Measurements from ENCODE around the gene BMPR1A. TPM values are rescaled to one million over a fixed set of nuclear protein-coding genes. Genes with fewer than 3 reads are reported as not detected.

BMPR1A gene
- total and polyA plus RNA-seq, 2 of the 13 experiments (the other 11 are each of a cell fraction or from before 2014, with no cell fraction given): 17.8 to 44.2 TPM

GRCh38 chr10:86979977-86980448, 223.6 kb downstream of the BMPR1A start:
- Histone ChIP-seq H3K36me3 (replicated peaks in 1 of 2; ENCODE audit: control insufficient read depth in 1 of 2, insufficient read depth in 2 of 2, low read length in 2 of 2) (no peaks in the 10 kb centered on the region), H4K20me1 (ENCODE audit: insufficient read depth, low read length) (no peaks in the 10 kb centered on the region), H3K4me3 (replicated peaks in 1 of 3; ENCODE audit: insufficient read depth in 1 of 3, low read depth in 2 of 3, low read length in 3 of 3) (no peak overlapping the region), H2AFZ (ENCODE audit: low read length) (no peak overlapping the region), H3K27ac (ENCODE audit: extremely low read length, insufficient read depth, low read length) (no peak overlapping the region), H3K4me2 (ENCODE audit: low read depth, low read length) (no peak overlapping the region), H3K27me3 (ENCODE audit: control insufficient read depth in 1 of 2, insufficient read depth in 2 of 2, low read length in 2 of 2) (no peaks in the 10 kb centered on the region; a peak in 1 of 5 replicates), H3K4me1 (ENCODE audit: insufficient read depth, low read length) (no peaks in the 10 kb centered on the region), H3K9ac (ENCODE audit: insufficient read depth, low read depth, low read length) (no peak overlapping the region), H3K9me3 (ENCODE audit: low read length) (no peaks in the 10 kb centered on the region), H3K79me2 (ENCODE audit: insufficient read depth, low read length) (no peaks in the 10 kb centered on the region)
- CTCF ChIA-PET (ENCODE audit: low intra/inter-chr PET ratio, low total read pairs): no interaction called here
- in situ Hi-C loops (cut with HindIII; ENCODE audit: extremely low pct_ligation_motif_present, low pct_unique_long_range_greater_than_20kb): no loop called here
- intact Hi-C loops (cut with micrococcal nuclease; ENCODE audit: unreplicated experiment): no loop called here
- no peak for DNase-seq (ENCODE audit: low spot score)
- POLR2A ChIA-PET: no interaction called here
- TF ChIP-seq TFE3 (CRISPR knock-in tag; IDR thresholded peaks at IDR 0.05) (no peak), ZNF101 (CRISPR knock-in tag; IDR thresholded peaks at IDR 0.05; ENCODE audit: borderline replicate concordance, low read depth) (no peak), ZNF337 (CRISPR knock-in tag; IDR thresholded peaks at IDR 0.05; ENCODE audit: borderline replicate concordance, low read depth) (no peak), RFXANK (CRISPR knock-in tag; IDR thresholded peaks at IDR 0.05) (no peak), AGO2 (optimal IDR thresholded peaks at IDR 0.05; ENCODE audit: low read depth, low read length) (no peak), LRRFIP1 (CRISPR knock-in tag; conservative IDR thresholded peaks at IDR 0.05) (no peak), ZNF552 (CRISPR knock-in tag; IDR thresholded peaks at IDR 0.05; ENCODE audit: borderline replicate concordance) (no peak), NCOA1 (CRISPR knock-in tag; IDR thresholded peaks at IDR 0.05) (no peak), ZNF775 (CRISPR knock-in tag; IDR thresholded peaks at IDR 0.05; ENCODE audit: borderline replicate concordance) (no peak), ZNF543 (CRISPR knock-in tag; IDR thresholded peaks at IDR 0.05) (no peak), RBM22 (optimal IDR thresholded peaks at IDR 0.05; ENCODE audit: low read length) (no peak), KDM2A (CRISPR knock-in tag; IDR thresholded peaks at IDR 0.05; ENCODE audit: borderline replicate concordance, low read depth) (no peak), JUNB (CRISPR knock-in tag; IDR thresholded peaks at IDR 0.05; ENCODE audit: borderline replicate concordance) (no peak), ZSCAN12 (CRISPR knock-in tag; IDR thresholded peaks at IDR 0.05) (no peak), ZMAT3 (CRISPR knock-in tag; conservative IDR thresholded peaks at IDR 0.05) (no peak)
- TF ChIP-seq, protein P1, sequence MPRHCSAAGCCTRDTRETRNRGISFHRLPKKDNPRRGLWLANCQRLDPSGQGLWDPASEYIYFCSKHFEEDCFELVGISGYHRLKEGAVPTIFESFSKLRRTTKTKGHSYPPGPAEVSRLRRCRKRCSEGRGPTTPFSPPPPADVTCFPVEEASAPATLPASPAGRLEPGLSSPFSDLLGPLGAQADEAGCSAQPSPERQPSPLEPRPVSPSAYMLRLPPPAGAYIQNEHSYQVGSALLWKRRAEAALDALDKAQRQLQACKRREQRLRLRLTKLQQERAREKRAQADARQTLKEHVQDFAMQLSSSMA (CRISPR knock-in tag; IDR thresholded peaks at IDR 0.05): no peak
- TF ChIP-seq, protein P2, sequence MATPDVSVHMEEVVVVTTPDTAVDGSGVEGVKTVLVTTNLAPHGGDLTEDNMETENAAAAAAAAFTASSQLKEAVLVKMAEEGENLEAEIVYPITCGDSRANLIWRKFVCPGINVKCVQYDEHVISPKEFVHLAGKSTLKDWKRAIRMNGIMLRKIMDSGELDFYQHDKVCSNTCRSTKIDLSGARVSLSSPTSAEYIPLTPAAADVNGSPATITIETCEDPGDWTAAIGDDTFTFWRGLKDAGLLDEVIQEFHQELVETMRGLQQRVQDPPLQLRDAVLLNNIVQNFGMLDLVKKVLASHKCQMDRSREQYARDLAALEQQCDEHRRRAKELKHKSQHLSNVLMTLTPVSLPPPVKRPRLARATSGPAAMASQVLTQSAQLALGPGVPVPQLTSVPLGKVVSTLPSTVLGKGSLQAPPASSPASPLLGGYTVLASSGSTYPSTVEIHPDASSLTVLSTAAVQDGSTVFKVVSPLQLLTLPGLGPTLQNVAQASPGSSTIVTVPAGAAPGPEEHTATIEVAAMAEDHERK (CRISPR knock-in tag; IDR thresholded peaks at IDR 0.05; ENCODE audit: low read depth): no peak
- TF ChIP-seq, protein P3, sequence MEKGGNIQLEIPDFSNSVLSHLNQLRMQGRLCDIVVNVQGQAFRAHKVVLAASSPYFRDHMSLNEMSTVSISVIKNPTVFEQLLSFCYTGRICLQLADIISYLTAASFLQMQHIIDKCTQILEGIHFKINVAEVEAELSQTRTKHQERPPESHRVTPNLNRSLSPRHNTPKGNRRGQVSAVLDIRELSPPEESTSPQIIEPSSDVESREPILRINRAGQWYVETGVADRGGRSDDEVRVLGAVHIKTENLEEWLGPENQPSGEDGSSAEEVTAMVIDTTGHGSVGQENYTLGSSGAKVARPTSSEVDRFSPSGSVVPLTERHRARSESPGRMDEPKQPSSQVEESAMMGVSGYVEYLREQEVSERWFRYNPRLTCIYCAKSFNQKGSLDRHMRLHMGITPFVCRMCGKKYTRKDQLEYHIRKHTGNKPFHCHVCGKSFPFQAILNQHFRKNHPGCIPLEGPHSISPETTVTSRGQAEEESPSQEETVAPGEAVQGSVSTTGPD (CRISPR knock-in tag; IDR thresholded peaks at IDR 0.05): no peak
- no TSS peak for BruUV-seq (replicated peaks)
- FAIRE-seq: no peak
- WGBS (ENCODE audit: low lambda C conversion rate): 17% methylated on average over 2 of the region's 3 CpGs
- peak; percentile 58 for ATAC-seq

All from HepG2 (cell line).